ENCODE data around the gene DMAC2. TPM values are rescaled to one million over a fixed set of nuclear protein-coding genes. Genes with fewer than 3 reads are reported as not detected.
A peak's percentile ranks its signal among the peaks of the same experiment; 100 is the strongest.
"Not testable (repeated sequence)": the region's sequence is repeated elsewhere in the genome, so short reads cannot be mapped to it uniquely, and the experiment has no call there.

DMAC2 gene
- polyA plus RNA-seq, 1 of the 3 experiments (the other 2 are of a cell fraction) = 71.4 TPM

DNA sequence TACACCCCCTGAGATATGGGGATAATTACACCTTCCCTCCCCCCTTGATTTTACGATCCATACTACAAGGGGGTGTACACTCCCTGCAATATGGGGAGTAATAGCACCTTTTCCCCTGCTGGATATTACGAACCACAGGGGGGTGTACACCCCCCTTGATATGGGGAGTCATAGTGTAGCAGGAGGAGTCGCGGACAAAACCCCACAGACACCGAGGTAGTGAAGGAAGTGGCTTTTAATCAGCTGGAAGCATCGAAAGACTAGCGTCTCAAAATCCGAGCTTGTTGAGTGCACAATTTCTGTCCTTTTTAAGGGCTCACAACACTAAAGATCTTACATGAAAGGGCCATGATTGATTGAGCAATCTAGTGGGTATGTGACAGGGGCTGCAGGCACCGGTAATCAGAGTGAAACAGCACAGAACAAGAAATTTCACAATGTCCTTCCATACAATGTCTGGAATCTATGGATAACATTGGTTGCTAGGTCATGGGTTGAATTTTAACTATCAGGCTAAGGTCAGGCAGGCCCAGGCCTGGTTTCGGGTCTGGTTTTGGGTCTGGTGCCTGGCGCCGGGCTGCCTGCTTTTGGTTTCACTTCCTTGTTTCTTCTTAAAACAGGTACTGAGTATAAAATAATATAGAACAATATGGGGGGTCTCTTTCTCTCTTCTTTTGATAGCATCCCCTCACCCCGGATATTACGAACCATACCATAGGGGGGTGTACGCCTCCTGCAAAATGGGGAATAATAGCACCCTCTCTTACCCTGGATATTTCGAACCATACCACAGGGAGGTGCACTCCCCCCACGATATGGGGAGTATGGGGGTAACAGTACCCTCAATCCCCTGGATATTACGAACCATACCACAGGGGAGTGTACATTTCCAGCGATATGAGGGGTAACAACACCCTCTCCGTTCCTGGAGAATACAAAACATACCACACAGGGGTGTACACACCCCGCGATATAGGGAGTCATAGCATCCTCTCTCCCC lies 23.8 kb upstream of the DMAC2 start:
- H4K20me1 ChIP-seq (ENCODE audit: insufficient read depth); H2AFZ ChIP-seq (ENCODE audit: low read depth); H3K9me3 ChIP-seq; H3F3A ChIP-seq (replicated peaks; ENCODE audit: insufficient read depth); H3K9ac ChIP-seq; H3K4me1 ChIP-seq (ENCODE audit: control insufficient read depth in 1 of 2, insufficient read depth in 2 of 2, low read depth in 1 of 2, low read length in 1 of 2); H3K36me3 ChIP-seq (replicated peaks in 1 of 2; ENCODE audit: control insufficient read depth in 1 of 2, insufficient read depth in 2 of 2, low read length in 1 of 2); CTCF ChIA-PET; H3K9me2 ChIP-seq; POLR2A ChIA-PET; H3K27ac ChIP-seq (ENCODE audit: low read depth in 2 of 2, low read length in 1 of 2); DNase-seq; H3K79me2 ChIP-seq (ENCODE audit: insufficient read depth): not testable (repeated sequence)
- H3K4me2 ChIP-seq = 0 out of 2 replicates have a peak overlapping the region, but pooled peaks have one; percentile 0
- H3K27me3 ChIP-seq (ENCODE audit: insufficient read depth) = peaks cover 84% of the 10 kb centered on the region
- WGBS (ENCODE audit: low lambda C conversion rate) = 15% methylated on average over 21 of the region's 22 CpGs
- TF ChIP-seq, protein P1, sequence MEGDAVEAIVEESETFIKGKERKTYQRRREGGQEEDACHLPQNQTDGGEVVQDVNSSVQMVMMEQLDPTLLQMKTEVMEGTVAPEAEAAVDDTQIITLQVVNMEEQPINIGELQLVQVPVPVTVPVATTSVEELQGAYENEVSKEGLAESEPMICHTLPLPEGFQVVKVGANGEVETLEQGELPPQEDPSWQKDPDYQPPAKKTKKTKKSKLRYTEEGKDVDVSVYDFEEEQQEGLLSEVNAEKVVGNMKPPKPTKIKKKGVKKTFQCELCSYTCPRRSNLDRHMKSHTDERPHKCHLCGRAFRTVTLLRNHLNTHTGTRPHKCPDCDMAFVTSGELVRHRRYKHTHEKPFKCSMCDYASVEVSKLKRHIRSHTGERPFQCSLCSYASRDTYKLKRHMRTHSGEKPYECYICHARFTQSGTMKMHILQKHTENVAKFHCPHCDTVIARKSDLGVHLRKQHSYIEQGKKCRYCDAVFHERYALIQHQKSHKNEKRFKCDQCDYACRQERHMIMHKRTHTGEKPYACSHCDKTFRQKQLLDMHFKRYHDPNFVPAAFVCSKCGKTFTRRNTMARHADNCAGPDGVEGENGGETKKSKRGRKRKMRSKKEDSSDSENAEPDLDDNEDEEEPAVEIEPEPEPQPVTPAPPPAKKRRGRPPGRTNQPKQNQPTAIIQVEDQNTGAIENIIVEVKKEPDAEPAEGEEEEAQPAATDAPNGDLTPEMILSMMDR (IDR thresholded peaks at IDR 0.05) = 0 out of 2 replicates have a peak, but pooled peaks have one; percentile 7
- peak overlapping the region in 1 of 2 experiments; percentile 26; a peak in 2 of 4 replicates for H3K4me3 ChIP-seq (ENCODE audit: low read depth in 2 of 2, low read length in 1 of 2)

DNA sequence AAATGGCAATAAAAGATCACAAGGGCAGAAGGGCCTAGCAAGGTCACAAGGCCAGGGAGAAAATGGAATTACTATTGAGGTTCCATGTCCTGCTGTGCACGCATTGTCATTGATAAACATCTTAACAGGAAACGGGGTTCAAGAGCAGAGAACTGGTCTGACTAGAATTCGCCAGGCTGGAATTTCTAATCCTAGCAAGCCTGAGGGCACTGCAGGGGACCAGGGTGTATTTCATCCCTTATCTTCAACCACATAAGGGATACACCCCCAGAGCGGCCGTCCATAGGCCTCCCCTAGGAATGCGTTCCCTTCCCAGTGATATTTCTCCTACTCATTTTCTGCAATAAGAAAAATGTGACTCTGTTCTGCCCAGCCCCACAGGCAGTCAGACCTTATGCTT lies 22.8 kb upstream of the DMAC2 start:
- ChIA-PET CTCF (no interaction called here), POLR2A (no interaction called here)
- Histone ChIP-seq H3K27ac (ENCODE audit: low read depth in 2 of 2, low read length in 1 of 2) (no peak overlapping the region), H3K9me3 (no peaks in the 10 kb centered on the region), H3K36me3 (replicated peaks in 1 of 2; ENCODE audit: control insufficient read depth in 1 of 2, insufficient read depth in 2 of 2, low read length in 1 of 2) (peaks cover 0 to 3% of the 10 kb centered on the region in 2 experiments), H3K79me2 (ENCODE audit: insufficient read depth) (no peaks in the 10 kb centered on the region), H3F3A (replicated peaks; ENCODE audit: insufficient read depth) (no peaks in the 10 kb centered on the region), H3K4me2 (no peak overlapping the region), H2AFZ (ENCODE audit: low read depth) (no peak overlapping the region), H3K27me3 (ENCODE audit: insufficient read depth) (peaks cover 84% of the 10 kb centered on the region), H3K4me1 (ENCODE audit: control insufficient read depth in 1 of 2, insufficient read depth in 2 of 2, low read depth in 1 of 2, low read length in 1 of 2) (no peaks in the 10 kb centered on the region), H3K9ac (no peak overlapping the region), H3K4me3 (ENCODE audit: low read depth in 2 of 2, low read length in 1 of 2) (no peak overlapping the region), H3K9me2 (no peaks in the 10 kb centered on the region), H4K20me1 (ENCODE audit: insufficient read depth) (no peaks in the 10 kb centered on the region)
- no peak for TF ChIP-seq EP300 (IDR thresholded peaks at IDR 0.05; ENCODE audit: borderline replicate concordance in 1 of 2, low read depth in 1 of 2, low read length in 1 of 2)
- no peak for TF ChIP-seq SMC3 (IDR thresholded peaks at IDR 0.05; ENCODE audit: low read depth, low read length)
- TF ChIP-seq, protein P2, sequence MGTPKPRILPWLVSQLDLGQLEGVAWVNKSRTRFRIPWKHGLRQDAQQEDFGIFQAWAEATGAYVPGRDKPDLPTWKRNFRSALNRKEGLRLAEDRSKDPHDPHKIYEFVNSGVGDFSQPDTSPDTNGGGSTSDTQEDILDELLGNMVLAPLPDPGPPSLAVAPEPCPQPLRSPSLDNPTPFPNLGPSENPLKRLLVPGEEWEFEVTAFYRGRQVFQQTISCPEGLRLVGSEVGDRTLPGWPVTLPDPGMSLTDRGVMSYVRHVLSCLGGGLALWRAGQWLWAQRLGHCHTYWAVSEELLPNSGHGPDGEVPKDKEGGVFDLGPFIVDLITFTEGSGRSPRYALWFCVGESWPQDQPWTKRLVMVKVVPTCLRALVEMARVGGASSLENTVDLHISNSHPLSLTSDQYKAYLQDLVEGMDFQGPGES (IDR thresholded peaks at IDR 0.05; ENCODE audit: low read depth, low read length) = no peak
- TF ChIP-seq TAF1 (IDR thresholded peaks at IDR 0.05; ENCODE audit: borderline replicate concordance, low read depth, low read length) = no peak
- TF ChIP-seq GATA2 (CRISPR knock-in tag; IDR thresholded peaks at IDR 0.05) = no peak
- TF ChIP-seq NRF1 (IDR thresholded peaks at IDR 0.05; ENCODE audit: low read depth, low read length) = no peak
- no peak for TF ChIP-seq MXI1 (IDR thresholded peaks at IDR 0.05; ENCODE audit: low read depth, low read length)
- no peak for TF ChIP-seq NFIC (IDR thresholded peaks at IDR 0.05; ENCODE audit: borderline replicate concordance)
- TF ChIP-seq, protein P3, sequence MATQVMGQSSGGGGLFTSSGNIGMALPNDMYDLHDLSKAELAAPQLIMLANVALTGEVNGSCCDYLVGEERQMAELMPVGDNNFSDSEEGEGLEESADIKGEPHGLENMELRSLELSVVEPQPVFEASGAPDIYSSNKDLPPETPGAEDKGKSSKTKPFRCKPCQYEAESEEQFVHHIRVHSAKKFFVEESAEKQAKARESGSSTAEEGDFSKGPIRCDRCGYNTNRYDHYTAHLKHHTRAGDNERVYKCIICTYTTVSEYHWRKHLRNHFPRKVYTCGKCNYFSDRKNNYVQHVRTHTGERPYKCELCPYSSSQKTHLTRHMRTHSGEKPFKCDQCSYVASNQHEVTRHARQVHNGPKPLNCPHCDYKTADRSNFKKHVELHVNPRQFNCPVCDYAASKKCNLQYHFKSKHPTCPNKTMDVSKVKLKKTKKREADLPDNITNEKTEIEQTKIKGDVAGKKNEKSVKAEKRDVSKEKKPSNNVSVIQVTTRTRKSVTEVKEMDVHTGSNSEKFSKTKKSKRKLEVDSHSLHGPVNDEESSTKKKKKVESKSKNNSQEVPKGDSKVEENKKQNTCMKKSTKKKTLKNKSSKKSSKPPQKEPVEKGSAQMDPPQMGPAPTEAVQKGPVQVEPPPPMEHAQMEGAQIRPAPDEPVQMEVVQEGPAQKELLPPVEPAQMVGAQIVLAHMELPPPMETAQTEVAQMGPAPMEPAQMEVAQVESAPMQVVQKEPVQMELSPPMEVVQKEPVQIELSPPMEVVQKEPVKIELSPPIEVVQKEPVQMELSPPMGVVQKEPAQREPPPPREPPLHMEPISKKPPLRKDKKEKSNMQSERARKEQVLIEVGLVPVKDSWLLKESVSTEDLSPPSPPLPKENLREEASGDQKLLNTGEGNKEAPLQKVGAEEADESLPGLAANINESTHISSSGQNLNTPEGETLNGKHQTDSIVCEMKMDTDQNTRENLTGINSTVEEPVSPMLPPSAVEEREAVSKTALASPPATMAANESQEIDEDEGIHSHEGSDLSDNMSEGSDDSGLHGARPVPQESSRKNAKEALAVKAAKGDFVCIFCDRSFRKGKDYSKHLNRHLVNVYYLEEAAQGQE (IDR thresholded peaks at IDR 0.05; ENCODE audit: low read depth, low read length) = no peak
- no peak for TF ChIP-seq RCOR1 (IDR thresholded peaks at IDR 0.05; ENCODE audit: low read length)
- TF ChIP-seq, protein P4, sequence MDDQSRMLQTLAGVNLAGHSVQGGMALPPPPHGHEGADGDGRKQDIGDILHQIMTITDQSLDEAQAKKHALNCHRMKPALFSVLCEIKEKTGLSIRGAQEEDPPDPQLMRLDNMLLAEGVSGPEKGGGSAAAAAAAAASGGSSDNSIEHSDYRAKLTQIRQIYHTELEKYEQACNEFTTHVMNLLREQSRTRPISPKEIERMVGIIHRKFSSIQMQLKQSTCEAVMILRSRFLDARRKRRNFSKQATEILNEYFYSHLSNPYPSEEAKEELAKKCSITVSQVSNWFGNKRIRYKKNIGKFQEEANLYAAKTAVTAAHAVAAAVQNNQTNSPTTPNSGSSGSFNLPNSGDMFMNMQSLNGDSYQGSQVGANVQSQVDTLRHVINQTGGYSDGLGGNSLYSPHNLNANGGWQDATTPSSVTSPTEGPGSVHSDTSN (IDR thresholded peaks at IDR 0.05) = no peak
- TF ChIP-seq, protein P1 (IDR thresholded peaks at IDR 0.05) = no peak
- no peak for TF ChIP-seq TEAD4 (IDR thresholded peaks at IDR 0.05; ENCODE audit: borderline replicate concordance, insufficient read depth)
- TF ChIP-seq FOSL2 (IDR thresholded peaks at IDR 0.05; ENCODE audit: borderline replicate concordance, low read depth) = no peak
- no peak for TF ChIP-seq POLR2AphosphoS5 (IDR thresholded peaks at IDR 0.05; ENCODE audit: low read depth, low read length)
- WGBS (ENCODE audit: low lambda C conversion rate) = 4% methylated on average over 6 of the region's 6 CpGs
- DNase-seq = no peak
